ENCODE results near the gene FGF14. TPM values are rescaled to one million over a fixed set of nuclear protein-coding genes. Genes with fewer than 3 reads are reported as not detected.
"Not testable (repeated sequence)": the region's sequence is repeated elsewhere in the genome, so short reads cannot be mapped to it uniquely, and the experiment has no call there.

Gene FGF14
- total RNA-seq, 2 donors from 2014 or later: not detected

GRCh38 chr13:101837778-101838177, 564.1 kb downstream of the FGF14 start:
- H3K9me3 Mint-ChIP-seq; ATAC-seq; H3K27ac Mint-ChIP-seq; H3K36me3 Mint-ChIP-seq; DNase-seq (ENCODE audit: low spot score in 2 of 2): not testable (repeated sequence)

DNA sequence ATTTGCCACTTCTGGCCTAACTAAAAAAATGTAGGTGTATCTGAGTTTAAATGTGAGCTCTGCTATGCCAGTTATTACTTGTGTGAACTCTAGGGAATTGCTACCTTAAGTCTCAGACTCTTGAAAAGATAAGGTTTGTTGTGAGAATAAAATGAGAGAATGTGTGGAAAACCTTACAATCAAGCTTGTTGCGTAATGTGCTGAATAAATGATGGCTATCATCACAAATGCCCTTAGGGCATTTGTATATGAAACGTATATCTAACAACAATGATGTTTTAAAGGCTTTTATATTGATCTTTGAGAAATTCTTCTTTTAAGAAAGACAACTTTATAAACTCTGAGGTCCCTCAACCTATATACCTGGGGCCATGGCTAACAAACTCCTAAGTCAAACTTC, 564.6 kb downstream of the FGF14 start:
- DNase-seq (ENCODE audit: low spot score in 2 of 2): no peak
- Mint-ChIP-seq H3K27ac (no peak overlapping the region), H3K36me3 (no peaks in the 10 kb centered on the region), H3K9me3 (peaks cover 0 to 4% of the 10 kb centered on the region in 2 donors)
- no peak for ATAC-seq

- no peaks in the 10 kb centered on the region for H3K36me3 Mint-ChIP-seq
- ATAC-seq (no peak), DNase-seq (ENCODE audit: low spot score in 2 of 2) (no peak)
- no peak overlapping the region for H3K27ac Mint-ChIP-seq
- H3K9me3 Mint-ChIP-seq: peaks cover 4 to 8% of the 10 kb centered on the region in 2 donors
These were observed 565.9 kb downstream of the FGF14 start for GRCh38 chr13:101835920-101836319.

DNA sequence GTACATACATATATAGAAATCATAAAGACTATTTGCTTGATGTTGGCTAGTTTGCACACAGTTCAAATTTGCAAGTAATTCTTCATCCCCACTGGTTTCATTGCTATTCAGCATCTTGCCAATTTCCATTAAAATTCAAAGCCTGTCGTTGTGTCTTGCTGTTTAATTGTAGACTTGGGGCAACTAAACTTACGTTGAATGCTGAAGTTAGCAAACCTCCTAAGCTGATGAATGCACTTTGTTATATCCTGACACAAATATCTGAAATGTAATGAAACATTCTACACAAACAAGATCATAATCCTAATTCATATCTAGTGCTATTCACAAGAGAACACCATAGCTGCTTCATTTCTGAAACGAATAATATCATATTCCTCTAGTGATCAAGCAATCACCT, 568.2 kb downstream of the FGF14 start:
- ATAC-seq: no peak
- peaks cover 4 to 8% of the 10 kb centered on the region in 2 donors for H3K9me3 Mint-ChIP-seq

GRCh38 chr13:101830035-101830434, 571.8 kb downstream of the FGF14 start:
- ATAC-seq: no peak
- DNase-seq (ENCODE audit: low spot score in 2 of 2): no peak
- Mint-ChIP-seq H3K36me3 (no peaks in the 10 kb centered on the region), H3K9me3 (peaks cover 4 to 8% of the 10 kb centered on the region in 2 donors), H3K27ac (no peak overlapping the region)

More for the DNA sequence above, 568.2 kb downstream of the FGF14 start:
- Mint-ChIP-seq H3K36me3 (no peaks in the 10 kb centered on the region), H3K27ac (no peak overlapping the region)
- DNase-seq (ENCODE audit: low spot score in 2 of 2): no peak

- ATAC-seq (no peak), DNase-seq (ENCODE audit: low spot score in 2 of 2) (no peak)
- Mint-ChIP-seq H3K27ac (no peak overlapping the region), H3K9me3 (peaks cover 4 to 8% of the 10 kb centered on the region in 2 donors), H3K36me3 (no peaks in the 10 kb centered on the region)
These were observed 572.4 kb downstream of the FGF14 start for GRCh38 chr13:101829484-101829883.

- DNase-seq (ENCODE audit: low spot score in 2 of 2): no peak
- no peak overlapping the region for H3K27ac Mint-ChIP-seq
- ATAC-seq: no peak
- H3K9me3 Mint-ChIP-seq: peaks cover 4 to 8% of the 10 kb centered on the region in 2 donors
- H3K36me3 Mint-ChIP-seq: no peaks in the 10 kb centered on the region
These were observed 573.7 kb downstream of the FGF14 start for GRCh38 chr13:101828119-101828518.

GRCh38 chr13:101817898-101818297, 584.0 kb downstream of the FGF14 start:
- DNase-seq (ENCODE audit: low spot score in 2 of 2): no peak
- no peaks in the 10 kb centered on the region for H3K36me3 Mint-ChIP-seq
- H3K9me3 Mint-ChIP-seq: peaks cover 0 to 4% of the 10 kb centered on the region in 2 donors
- ATAC-seq: no peak
- no peak overlapping the region for H3K27ac Mint-ChIP-seq

GRCh38 chr13:101811881-101812280, 590.0 kb downstream of the FGF14 start:
- ATAC-seq: no peak
- Mint-ChIP-seq H3K9me3 (peaks cover 0 to 4% of the 10 kb centered on the region in 2 donors), H3K36me3 (no peaks in the 10 kb centered on the region), H3K27ac (no peak overlapping the region)
- DNase-seq (ENCODE audit: low spot score in 2 of 2): no peak

- no peak overlapping the region for H3K27ac Mint-ChIP-seq
- no peaks in the 10 kb centered on the region for H3K36me3 Mint-ChIP-seq
- H3K9me3 Mint-ChIP-seq: peaks cover 0 to 4% of the 10 kb centered on the region in 2 donors
- ATAC-seq (no peak), DNase-seq (ENCODE audit: low spot score in 2 of 2) (no peak)
These were observed 590.5 kb downstream of the FGF14 start for GRCh38 chr13:101811284-101811839.

DNA sequence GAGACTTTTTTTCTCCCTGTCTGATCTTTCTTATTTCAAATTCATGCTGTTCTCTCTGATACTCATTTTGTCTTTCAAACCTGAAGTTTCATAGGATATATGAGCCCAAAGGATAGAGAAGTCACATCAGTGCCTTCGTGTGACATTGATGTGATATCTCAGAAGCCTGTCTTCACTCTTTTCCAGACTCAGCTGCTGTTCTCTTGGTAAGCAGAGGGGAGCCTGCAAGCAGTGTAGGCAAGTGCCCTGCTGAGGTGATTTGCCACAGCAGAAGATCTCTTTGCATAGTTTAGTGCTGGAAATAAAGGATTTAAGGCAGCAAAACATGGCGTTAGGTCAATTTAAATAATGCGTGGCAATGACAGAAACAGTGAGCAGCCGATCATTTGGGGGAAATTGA, 602.7 kb downstream of the FGF14 start:
- ATAC-seq (no peak), DNase-seq (ENCODE audit: low spot score in 2 of 2) (no peak)
- peaks cover 0 to 3% of the 10 kb centered on the region in 2 donors for H3K9me3 Mint-ChIP-seq
- H3K36me3 Mint-ChIP-seq: no peaks in the 10 kb centered on the region
- no peak overlapping the region for H3K27ac Mint-ChIP-seq

GRCh38 chr13:101798437-101798836, 603.4 kb downstream of the FGF14 start:
- Mint-ChIP-seq H3K27ac (no peak overlapping the region), H3K36me3 (no peaks in the 10 kb centered on the region), H3K9me3 (peaks cover 0 to 3% of the 10 kb centered on the region in 2 donors)
- DNase-seq (ENCODE audit: low spot score in 2 of 2) (no peak), ATAC-seq (no peak)

DNA sequence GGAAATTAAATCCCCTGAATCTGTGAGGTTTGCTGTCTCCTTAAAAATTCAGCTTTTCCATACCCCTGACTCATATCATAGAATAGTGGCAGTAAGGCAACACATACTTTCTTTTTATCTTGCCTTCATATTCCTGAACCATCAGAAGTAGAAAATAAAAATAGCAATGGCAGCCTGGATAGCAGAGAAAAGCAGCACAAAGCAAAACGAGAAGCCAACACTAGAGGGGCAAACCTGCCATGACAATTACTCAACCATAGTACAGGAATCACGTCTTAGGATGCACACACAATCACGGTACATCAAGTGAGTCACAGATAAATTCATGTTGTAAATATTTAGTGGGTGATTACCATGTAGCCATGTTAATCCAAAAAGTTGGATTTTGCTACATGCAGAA, 606.4 kb downstream of the FGF14 start:
- DNase-seq (ENCODE audit: low spot score in 2 of 2) (no peak), ATAC-seq (no peak)
- Mint-ChIP-seq H3K9me3 (peaks cover 0 to 3% of the 10 kb centered on the region in 2 donors), H3K27ac (no peak overlapping the region), H3K36me3 (no peaks in the 10 kb centered on the region)

- Mint-ChIP-seq H3K9me3 (peaks cover 0 to 3% of the 10 kb centered on the region in 2 donors), H3K36me3 (no peaks in the 10 kb centered on the region), H3K27ac (no peak overlapping the region)
- no peak for ATAC-seq
- DNase-seq (ENCODE audit: low spot score in 2 of 2): no peak
These were observed 606.8 kb downstream of the FGF14 start for GRCh38 chr13:101795025-101795424.

DNA sequence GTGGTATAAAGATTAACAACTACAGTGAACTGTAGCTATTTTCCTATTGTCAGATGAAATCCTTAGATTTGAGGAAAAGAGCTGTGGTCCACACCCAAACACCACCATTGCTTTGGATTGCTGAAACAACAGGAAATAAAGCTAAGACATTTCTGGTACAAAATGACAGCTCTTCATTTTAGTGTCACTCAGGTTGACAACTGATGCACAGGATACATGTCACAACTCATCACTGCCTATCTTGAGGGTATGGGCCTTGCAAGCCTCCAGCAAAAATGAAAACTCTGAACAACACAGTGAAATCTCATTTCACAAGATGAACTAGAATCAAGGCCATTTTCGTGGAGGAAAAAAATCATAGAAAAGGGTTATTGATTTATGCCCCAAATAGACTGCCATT, 609.7 kb downstream of the FGF14 start:
- Mint-ChIP-seq H3K9me3 (no peaks in the 10 kb centered on the region), H3K36me3 (no peaks in the 10 kb centered on the region), H3K27ac (no peak overlapping the region)
- ATAC-seq (no peak), DNase-seq (ENCODE audit: low spot score in 2 of 2) (no peak)

GRCh38 chr13:101785858-101786257, 616.0 kb downstream of the FGF14 start:
- H3K9me3 Mint-ChIP-seq: peaks cover 0 to 4% of the 10 kb centered on the region in 2 donors
- no peaks in the 10 kb centered on the region for H3K36me3 Mint-ChIP-seq
- no peak overlapping the region for H3K27ac Mint-ChIP-seq
- ATAC-seq: no peak
- no peak for DNase-seq (ENCODE audit: low spot score in 2 of 2)

DNA sequence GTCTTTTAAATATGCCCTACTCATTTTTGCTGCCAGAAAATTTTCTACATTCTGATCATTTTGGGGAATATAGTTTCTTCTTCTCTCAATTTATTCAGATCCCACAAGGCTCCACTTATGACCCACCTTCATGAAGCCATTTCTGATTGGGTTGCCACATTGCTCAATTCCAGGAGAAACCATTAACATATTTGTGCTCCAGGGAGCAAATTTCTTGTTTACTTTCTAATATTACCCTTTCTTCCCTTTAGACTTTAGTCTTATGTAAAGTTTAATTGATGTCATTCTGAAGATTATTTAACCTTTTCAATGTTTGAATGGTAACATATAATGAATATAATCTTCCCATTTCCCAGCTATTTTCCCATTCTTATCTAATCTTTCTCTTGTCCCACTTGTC, 617.5 kb downstream of the FGF14 start:
- Mint-ChIP-seq H3K9me3 (peaks cover 0 to 4% of the 10 kb centered on the region in 2 donors), H3K36me3 (no peaks in the 10 kb centered on the region), H3K27ac (no peak overlapping the region)
- ATAC-seq (no peak), DNase-seq (ENCODE audit: low spot score in 2 of 2) (no peak)

GRCh38 chr13:101783554-101783953, 618.3 kb downstream of the FGF14 start:
- H3K36me3 Mint-ChIP-seq: no peaks in the 10 kb centered on the region
- no peak for ATAC-seq
- peaks cover 0 to 4% of the 10 kb centered on the region in 2 donors for H3K9me3 Mint-ChIP-seq
- DNase-seq (ENCODE audit: low spot score in 2 of 2): no peak
- no peak overlapping the region for H3K27ac Mint-ChIP-seq

All from activated naive CD4-positive, alpha-beta T cell treated with anti-CD3 and anti-CD28 coated beads, Interleukin-2, amount 50 U/mL, for 72 hours (primary cell).